Glutamatergic neuron (in vitro differentiated cells): ENCODE data around the gene KLK6. TPM values are rescaled to one million over a fixed set of nuclear protein-coding genes. Genes with fewer than 3 reads are reported as not detected.
A peak's percentile ranks its signal among the peaks of the same experiment; 100 is the strongest.

Experiments used
- DNase-seq: peaks from one replicate; pipeline ENCODE4 v3.0.0; 2022
- H3K27ac Mint-ChIP-seq: one replicate; pipeline ENCODE4 v1.8.0; 2020; ENCODE audit warnings: mild to moderate bottlenecking, mixed read lengths, inconsistent platforms; ENCODE audit not compliant: unreplicated experiment
- H3K27me3 Mint-ChIP-seq: one replicate; pipeline ENCODE4 v1.8.0; 2020; ENCODE audit warnings: mild to moderate bottlenecking, moderate library complexity, mixed read lengths, inconsistent platforms; ENCODE audit not compliant: unreplicated experiment
- H3K36me3 Mint-ChIP-seq: one replicate; pipeline ENCODE4 v1.8.0; 2020; ENCODE audit warnings: mild to moderate bottlenecking, mixed read lengths, inconsistent platforms; ENCODE audit not compliant: unreplicated experiment
- H3K4me1 Mint-ChIP-seq: one replicate; pipeline ENCODE4 v1.8.0; 2020; ENCODE audit warnings: mild to moderate bottlenecking, low read depth, mixed read lengths, inconsistent platforms; ENCODE audit not compliant: unreplicated experiment
- H3K4me3 Mint-ChIP-seq: one replicate; pipeline ENCODE4 v1.8.0; 2020; ENCODE audit warnings: mild to moderate bottlenecking, mixed read lengths, inconsistent platforms; ENCODE audit not compliant: unreplicated experiment
- H3K9me3 Mint-ChIP-seq: one replicate; pipeline ENCODE4 v1.8.0; 2020; ENCODE audit warnings: mild to moderate bottlenecking, moderate library complexity, mixed read lengths, inconsistent platforms; ENCODE audit not compliant: unreplicated experiment
- CTCF ChIP-seq: fragments of 200-600 bp; sonication (generic); IDR thresholded peaks from one replicate; pipeline ENCODE4 v1.5.0; 2021; ENCODE audit not compliant: partially characterized antibody, unreplicated experiment
- total RNA-seq: library from RNA; stranded (reverse); fragmentation: NEBNext Ultra II Directional; extraction: Animal tissue kit (Norgen Biotek cat#: 25700); gene quantifications from one replicate; pipeline ENCODE4 v1.2.1, GENCODE V29; 2021; ENCODE audit not compliant: unreplicated experiment

KLK6 gene
- total RNA-seq, 1 donor from 2014 or later, result not detected

- H3K36me3 Mint-ChIP-seq, result no peaks in the 10 kb centered on the region
- no peak overlapping the region for H3K4me3 Mint-ChIP-seq
- no peak for DNase-seq
- no peaks in the 10 kb centered on the region for H3K4me1 Mint-ChIP-seq
- H3K27ac Mint-ChIP-seq, result no peak overlapping the region
- H3K27me3 Mint-ChIP-seq, result peaks cover 16% of the 10 kb centered on the region
- peaks cover 4% of the 10 kb centered on the region for H3K9me3 Mint-ChIP-seq
- TF ChIP-seq CTCF, result no peak
Observed at GRCh38 chr19:50910722-50911121, 58.7 kb downstream of the KLK6 start.

- Mint-ChIP-seq H3K36me3 (no peaks in the 10 kb centered on the region), H3K4me1 (no peaks in the 10 kb centered on the region), H3K27ac (no peak overlapping the region), H3K9me3 (peaks cover 4% of the 10 kb centered on the region), H3K4me3 (peak overlapping the region; percentile 46), H3K27me3 (peaks cover 16% of the 10 kb centered on the region)
- DNase-seq, result peak; percentile 88
- no peak for TF ChIP-seq CTCF
Observed at GRCh38 chr19:50909240-50910070, 59.9 kb downstream of the KLK6 start.

Other genes starting within 250 kb of the KLK6 start
- gene SHANK1, start 249.8 kb downstream of the KLK6 start, total RNA-seq, result 19.0 TPM
- gene CLEC11A, start 246.2 kb downstream of the KLK6 start, total RNA-seq, result 4.0 TPM
- not detected for gene GPR32, start 199.1 kb downstream of the KLK6 start, total RNA-seq
- not detected for gene ACP4, start 179.2 kb downstream of the KLK6 start, total RNA-seq
- 0.49 TPM for gene KLK1, start 145.8 kb downstream of the KLK6 start, total RNA-seq
- gene KLK15, start 136.0 kb downstream of the KLK6 start, total RNA-seq, result not detected
- not detected for gene KLK3, start 114.7 kb downstream of the KLK6 start, total RNA-seq
- not detected for gene KLK2, start 96.2 kb downstream of the KLK6 start, total RNA-seq
- 0.66 TPM for gene KLK4, start 58.2 kb downstream of the KLK6 start, total RNA-seq
- not detected for gene KLK5, start 16.6 kb downstream of the KLK6 start, total RNA-seq
- not detected for gene KLK7, start 14.3 kb upstream of the KLK6 start, total RNA-seq
- not detected for gene KLK8, start 32.0 kb upstream of the KLK6 start, total RNA-seq
- gene KLK10, start 50.1 kb upstream of the KLK6 start, total RNA-seq, result not detected
- not detected for gene KLK11, start 57.0 kb upstream of the KLK6 start, total RNA-seq
- 0.66 TPM for gene KLK12, start 65.4 kb upstream of the KLK6 start, total RNA-seq
- gene KLK13, start 95.5 kb upstream of the KLK6 start, total RNA-seq, result not detected
- 1.5 TPM for gene KLK14, start 113.3 kb upstream of the KLK6 start, total RNA-seq
- 8.0 TPM for gene CTU1, start 138.8 kb upstream of the KLK6 start, total RNA-seq
- not detected for gene SIGLEC9, start 155.3 kb upstream of the KLK6 start, total RNA-seq
- not detected for gene SIGLEC7, start 172.7 kb upstream of the KLK6 start, total RNA-seq